ENCODE results near the gene CFAP73.

Gene CFAP73

DNA sequence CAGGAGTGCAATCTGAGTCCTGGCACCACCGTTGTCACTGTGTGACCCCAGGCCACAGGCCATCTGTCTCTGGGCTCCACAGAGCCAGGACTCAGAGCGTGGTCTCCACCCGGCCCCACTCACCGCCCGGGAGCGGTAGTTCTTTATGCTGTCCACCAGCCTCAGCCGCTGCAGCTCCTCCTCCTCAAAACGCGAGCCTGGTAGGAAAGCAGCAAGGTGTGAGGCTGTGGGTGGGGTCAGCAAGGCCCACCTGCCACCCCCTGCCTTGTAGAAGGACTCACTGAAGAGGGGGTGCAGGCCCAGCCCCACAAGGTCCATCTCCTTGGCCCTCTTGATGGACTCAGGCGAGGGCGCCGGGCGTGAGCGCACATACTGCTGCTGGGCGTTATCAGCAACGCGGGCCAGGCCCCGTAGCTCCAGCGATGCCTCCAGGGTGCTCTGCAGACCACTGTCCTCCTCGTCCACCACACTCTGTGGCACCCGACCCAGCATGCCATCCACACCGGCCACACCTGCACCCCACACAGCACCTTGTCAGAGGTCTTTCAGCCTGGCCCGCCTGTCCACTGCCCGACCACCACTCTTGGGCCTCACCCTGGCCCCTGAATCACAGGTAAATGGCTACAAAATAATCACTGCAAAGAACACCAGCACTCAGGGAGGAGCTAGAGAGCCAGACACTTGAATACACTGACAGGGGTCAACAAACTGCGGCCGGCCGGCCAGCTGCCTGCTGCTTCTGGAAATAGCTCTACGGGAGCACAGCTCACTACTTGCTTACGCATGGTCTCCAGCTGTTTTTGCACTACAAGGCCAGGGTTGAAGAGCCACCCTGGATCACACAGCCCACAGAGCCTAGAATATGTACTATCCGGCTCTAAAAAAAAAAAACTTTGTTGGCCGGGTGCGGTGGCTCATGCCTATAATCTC lies 16.3 kb downstream of the CFAP73 start:
- DNase-seq (ENCODE audit: low spot score) = no peak

DNA sequence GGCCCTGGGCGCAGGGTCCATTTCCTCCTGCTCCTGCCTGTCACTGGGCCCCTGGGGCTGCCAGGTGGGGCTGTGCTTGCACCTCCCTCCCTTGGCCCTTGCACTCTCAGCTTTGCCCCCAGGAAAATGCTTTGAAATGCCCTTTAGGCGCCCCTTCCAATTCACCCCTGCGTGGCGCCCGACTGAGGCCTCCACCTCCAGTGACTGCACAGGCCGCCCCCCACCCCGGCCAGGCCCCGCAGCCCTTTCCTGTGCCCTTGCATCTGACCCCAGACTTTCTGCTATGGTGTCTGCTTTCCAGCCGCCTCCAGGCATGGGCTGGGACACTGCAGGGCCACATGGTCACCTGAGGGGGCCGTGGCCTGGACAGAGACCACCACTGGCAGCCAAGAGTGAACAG lies 18.3 kb downstream of the CFAP73 start:
- no peak for DNase-seq (ENCODE audit: low spot score)

DNA sequence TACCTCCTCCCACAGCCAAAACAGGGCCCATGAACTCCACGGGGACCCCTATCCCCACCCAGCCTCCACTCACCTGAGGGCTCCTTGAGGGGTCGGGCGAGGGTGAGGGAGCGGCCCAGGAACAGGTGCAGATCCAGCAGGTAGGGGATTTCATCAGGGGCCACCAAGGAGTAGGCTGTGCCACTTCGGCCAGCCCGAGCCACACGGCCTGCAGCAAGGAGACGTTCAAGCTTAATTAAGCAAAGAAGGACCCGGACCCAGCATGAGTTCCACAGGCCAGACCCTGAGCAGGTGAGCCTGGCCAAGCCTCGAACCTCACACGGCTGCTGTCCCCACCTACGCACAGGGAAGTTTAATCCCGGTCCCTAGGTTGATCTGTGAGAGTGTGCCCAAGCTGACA lies 20.2 kb downstream of the CFAP73 start:
- no peak for DNase-seq (ENCODE audit: low spot score)

DNA sequence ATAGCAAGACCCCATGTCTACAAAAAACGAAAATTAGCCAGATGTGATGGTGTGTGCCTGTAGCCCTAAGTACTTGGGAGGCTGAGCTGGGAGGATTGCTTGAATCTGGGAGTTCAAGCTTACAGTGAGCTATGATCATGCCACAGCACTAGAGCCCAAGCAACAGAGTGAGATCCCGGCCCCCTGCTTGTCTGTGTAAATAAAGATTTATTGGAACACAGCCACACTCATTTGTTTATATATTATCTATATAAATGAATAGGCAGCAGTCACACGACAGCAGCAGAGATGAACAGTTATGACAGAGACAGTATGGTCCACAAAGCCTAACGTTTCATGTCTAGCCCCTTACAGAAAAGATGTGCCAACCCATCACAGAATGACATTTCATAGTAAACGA lies 20.9 kb downstream of the CFAP73 start:
- DNase-seq (ENCODE audit: low spot score) = no peak

DNA sequence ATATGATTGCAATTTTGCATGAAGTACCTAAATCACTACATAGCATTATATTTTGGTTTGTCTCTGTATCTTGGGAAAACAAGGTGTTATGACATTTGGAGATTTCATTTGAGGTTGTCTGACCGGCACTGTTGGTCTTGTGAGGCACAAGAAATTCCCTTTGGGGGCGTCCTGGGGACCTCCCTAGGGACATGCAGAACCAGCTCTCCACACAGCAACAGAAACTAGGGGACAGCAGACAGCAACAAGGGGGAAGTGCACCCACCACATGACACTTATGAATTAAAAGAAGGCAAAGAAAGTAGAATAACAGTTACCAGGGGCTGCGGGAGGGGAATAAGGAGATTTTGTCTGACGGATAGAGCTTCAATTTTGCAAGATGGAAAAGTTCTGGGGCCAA lies 21.4 kb downstream of the CFAP73 start:
- no peak for DNase-seq (ENCODE audit: low spot score)

DNA sequence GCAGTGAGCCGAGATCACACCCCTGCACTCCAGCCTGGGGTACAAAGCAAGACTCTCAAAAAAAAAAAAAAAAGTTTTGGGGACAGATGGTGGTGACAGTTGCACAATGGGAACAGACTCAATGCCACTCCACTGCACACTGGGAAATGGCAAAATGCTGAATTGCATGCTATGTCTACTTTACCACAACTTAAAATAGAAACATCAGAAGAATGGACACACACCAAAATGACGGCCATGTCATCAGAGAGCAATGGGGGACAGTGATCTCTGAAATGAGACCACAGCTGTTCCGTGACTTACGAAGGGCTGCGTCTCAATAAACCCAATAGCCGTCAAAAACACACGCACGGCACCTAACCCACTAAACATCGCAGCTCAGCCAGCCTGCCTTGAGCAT lies 22.0 kb downstream of the CFAP73 start:
- no peak for DNase-seq (ENCODE audit: low spot score)

DNA sequence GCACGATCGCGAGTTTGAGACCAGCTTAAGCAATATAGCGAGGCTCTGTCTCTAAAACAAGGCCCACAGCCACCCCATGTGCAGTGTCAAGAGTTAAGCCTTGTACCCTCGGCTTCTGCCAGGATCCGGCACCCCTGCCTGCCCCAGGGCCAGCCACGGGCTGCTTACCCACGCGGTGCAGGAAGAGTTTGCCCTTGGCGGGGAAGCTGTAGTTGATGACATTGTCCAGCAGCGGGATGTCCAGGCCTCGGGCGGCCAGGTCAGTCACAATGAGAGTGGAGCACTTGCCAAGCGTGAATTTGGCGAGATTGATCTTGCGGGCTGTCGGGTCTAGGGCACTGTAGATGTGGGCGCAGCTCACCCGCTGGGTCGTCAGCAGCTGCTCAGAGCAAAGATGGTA lies 22.7 kb downstream of the CFAP73 start:
- DNase-seq (ENCODE audit: low spot score) = no peak

DNA sequence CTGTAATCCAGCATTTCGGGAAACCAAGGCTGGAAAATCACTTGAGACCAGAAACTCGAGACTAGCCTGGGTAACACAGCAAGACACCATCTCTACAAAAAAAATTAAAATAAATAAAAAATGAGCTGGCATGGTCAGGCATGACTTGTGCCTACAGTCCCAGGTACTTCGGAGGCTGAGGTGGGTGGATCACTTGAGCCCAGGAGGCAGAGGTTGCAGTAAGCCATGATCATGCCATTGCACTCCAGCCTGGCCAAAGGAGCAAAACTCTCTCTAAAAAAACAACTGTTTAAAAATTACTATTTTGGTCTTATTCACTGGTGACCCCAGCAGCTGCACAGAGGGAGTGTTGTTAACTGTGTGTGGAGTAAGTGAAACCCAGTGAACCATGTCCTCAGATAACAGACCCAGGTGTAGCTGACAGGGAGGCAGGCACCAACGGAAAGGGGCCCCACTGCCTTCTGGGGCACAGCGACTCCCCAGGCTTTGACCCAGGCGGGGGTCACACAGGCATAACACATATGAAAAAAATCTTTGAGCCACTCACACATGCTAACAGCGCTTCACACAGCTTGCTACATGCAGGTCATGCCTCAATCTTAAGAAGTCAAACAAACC lies 23.7 kb downstream of the CFAP73 start:
- DNase-seq (ENCODE audit: low spot score) = no peak

DNA sequence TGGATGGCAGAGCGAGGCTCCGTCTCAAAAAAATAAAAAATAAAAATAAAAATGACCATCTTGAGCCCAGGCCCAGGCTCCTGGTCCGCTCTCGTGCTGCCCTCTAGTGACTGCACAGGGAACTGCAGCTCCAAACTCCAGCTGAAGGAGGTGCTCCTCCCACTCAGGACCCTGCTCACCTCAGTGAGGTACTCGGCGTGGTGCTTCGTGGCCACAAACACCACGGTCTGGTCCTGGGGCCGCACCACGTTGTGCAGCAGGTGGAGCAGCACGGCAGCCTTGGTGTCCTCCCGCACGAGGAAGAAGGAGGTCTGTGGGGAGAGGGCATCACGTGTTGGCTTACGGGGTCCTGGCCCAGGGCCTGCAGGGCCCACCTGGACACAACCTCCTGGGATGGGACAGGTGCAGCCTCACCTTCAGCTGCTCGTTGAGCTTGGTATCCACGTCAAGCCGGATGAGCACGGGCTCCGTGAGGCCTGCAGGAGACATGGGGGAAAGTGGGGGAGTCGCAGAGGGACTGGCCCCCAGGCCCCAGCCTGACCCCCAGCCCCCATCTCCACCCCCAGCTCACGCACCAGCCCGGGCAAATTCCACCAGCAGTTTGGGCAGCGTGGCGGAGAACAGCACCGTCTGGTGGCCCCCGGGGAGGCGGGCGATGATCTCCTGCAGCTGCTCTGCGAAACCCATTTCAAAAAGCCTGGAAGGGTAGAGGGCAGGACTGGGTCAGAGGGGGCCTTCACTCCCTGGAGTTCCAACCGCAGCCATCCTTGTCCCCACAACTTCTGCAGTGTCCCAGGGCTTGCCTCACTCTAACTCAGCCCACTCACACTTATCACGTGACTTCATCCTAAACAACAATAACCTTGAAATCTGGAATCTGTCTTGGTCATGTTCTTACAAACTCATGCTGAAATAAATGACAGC lies 25.2 kb downstream of the CFAP73 start:
- peak; percentile 78 for DNase-seq (ENCODE audit: low spot score)

DNA sequence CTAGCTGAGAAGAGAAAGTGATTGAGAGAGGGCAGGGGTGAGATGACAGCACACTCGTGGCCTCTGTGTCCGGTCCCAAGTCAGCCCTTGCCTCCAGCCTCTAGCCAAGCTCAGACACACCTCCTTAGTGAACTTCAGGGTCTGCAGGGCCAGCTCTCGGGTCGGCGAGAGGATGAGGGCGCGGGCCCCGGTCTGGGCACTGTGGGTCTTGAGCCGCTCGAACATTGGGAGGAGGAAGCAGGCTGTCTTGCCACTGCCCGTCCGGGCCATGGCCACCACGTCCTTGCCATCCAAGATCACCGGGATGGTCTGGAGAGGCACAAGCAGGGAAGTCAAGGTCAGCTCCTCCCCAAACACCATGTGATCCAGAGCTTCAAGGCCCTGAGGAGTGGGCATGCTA lies 29.5 kb downstream of the CFAP73 start:
- no peak for DNase-seq (ENCODE audit: low spot score)

DNA sequence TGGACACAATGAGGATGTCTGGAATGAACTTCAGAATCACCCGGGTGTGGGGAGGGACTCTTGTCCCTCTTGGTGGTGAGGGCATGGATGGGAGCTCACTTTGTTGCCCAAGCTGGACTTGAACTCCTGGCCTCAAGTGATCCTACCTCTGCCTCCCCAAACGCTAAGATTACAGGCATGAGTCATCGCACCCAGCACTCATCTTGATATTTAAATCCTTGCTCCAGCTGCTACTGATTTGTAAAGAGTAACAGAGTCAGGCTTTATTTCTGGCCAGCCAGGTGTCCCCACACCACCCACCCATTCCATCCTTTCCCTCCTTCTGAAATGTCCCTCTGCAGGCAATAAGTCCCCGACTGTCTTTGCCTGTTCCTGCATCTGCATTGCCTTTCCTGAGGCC lies 30.8 kb downstream of the CFAP73 start:
- DNase-seq (ENCODE audit: low spot score) = no peak

DNA sequence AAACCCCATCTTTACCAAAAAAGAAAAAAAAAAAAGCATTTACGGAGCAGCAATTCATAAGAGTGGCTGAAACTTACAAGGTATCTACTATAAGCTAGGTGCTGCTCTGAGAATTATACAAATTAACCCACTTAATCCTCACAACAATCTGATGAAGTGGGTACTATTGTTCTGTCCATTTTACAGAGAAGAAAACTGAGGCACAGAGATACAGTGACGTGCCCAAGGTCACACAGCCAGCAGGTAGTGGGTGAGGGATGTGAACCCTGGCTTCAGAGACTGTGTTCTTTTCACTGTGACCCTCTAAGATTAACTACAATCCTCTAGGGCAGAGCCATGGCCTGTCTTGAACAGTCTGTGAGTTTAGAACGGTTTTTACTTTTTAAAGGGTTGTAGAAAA lies 32.5 kb downstream of the CFAP73 start:
- no peak for DNase-seq (ENCODE audit: low spot score)

DNA sequence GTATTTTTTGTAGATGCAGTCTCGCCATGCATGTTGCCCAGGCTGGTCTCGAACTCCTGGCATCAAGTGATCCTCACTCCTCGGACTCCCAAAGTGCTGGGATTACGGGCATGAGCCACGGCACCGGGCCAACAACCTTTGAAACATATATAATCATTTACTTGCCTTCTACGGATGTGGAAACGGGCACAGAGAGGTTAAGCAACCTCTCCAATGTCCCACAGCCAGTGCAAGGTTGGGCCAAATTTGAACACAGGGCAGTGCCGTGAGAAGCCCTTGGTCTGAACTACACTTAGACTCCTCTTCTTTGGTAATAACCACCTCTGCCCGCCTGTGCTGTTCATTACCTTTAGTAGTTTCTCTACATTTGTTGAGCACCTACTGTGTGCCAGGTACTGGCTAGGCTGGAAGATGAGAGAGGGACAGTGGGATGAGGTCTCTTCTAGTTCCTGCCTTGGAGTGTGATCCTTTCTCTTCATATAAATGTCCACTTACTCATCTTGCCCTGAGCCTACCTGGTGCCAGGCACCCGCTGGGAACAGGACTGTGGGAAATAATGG lies 33.6 kb downstream of the CFAP73 start:
- no peak for DNase-seq (ENCODE audit: low spot score)

DNA sequence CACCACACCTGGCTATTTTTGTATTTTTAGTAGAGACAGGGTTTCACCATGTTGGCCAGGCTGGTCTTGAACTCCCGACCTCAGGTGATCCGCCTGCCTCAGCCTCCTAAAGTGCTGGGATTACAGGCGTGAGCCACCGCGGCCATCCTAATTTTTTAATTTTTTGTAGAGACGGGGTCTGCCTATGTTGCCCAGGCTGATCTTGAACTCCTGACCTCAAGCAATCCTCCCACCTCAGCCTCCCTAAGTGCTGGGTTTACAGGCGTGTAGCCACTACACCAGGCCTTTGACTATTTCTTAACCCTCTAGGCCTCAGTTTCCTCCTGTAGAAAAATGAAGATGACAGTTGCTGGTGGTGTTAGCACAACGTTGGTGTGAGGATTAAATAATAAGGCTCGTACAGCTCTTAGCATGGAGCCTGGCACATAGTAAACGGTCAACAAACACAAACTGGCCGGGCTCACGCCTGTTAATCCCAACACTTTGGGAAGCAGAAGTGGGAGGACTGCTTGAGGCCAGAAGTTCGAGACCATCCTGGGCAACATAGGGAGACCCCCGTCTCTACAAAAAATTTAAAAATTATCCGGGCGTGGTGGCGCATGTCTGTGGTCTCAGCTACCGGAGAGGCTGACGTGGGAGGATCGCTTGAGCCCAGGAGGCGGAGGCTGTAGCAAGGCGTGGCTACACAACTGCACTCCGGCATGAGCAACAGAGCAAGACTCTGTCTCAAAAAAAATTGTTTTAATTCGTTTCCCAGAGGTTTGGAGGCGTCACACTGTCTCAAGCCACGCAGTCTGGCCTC lies 34.8 kb downstream of the CFAP73 start:
- DNase-seq (ENCODE audit: low spot score) = no peak

DNA sequence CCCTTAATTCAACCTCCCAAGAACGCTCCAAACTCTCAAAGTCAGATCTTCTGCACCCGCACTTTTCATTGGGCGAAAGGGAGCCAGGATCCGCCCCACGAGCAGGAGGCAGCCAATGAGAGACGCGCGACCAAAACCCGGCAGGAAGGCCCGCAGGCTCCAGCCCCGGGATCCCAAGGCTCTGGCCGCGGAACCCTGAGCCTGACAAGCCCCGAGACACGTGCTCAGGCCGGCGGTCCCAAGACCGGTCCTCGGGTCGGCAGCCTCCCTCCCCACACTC lies 35.3 kb downstream of the CFAP73 start:
- peak; percentile 74 for DNase-seq (ENCODE audit: low spot score)

DNA sequence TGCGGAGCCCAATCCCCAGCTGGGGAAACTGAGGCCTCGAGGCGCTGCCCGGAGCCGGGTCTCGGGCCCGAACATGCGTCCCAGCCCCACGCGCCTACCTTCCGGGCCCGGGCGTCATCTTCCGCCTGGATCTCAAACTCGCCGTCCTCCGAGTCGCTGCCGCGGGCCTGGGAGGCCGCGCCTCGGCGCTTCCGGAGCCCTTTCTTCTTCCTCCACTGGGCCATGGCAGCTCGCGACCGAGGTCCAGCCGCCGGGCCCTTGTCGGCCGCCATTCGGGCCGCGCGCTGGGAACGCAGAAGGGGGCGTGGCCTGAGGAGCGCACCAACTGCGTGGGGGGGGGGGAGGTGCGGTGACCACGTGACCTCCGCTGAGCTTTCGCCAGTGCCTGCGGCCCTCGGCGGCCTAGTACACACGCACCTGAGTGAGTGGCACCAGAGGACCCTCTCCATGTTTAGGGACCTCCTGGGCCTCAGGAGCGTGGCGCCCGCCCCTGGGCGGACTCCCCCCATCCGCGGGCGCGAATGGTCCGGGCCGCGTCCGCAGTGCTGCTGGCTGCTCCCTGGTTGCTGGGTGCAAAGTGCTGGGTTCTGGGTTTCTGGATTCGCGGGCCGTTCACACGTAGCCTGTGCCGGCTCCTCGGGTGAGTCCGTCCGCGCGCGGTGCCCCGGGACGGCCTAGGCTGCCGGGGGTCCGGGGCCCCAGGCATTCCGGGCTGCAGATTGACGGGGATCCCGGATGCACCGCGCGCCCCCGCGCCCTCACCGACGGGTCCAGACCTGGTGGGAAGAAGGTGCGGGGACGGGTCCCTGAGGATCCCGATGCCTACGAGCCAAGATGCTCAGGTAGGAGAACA lies 35.9 kb downstream of the CFAP73 start, which contains the start of the genes DDX54 and RITA1:
Gene DDX54 (minus strand): TSS at position 299 of the 853 bp plus-strand sequence. CDS start 27 bp downstream, at position 272.
Gene RITA1 (plus strand): TSS at position 542 of the 853 bp plus-strand sequence. CDS start 1,026 bp downstream, outside the sequence.
- DNase-seq (ENCODE audit: low spot score) = peak; percentile 44

DNA sequence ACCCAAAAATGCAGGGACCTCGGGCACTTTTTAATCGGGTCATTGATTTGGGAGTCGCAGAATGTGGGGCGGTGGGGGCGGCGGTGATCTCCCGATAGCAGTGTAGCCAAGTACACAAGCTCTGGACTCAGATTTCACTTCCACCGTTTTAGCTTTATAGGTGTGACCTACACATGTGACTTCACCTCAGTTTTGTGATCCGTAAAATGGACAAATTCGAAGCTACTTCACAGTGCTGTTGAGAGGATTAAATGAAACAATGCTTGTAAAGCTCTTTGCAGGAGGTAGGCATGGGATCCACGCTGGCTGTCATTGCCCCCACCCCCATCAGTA lies 36.5 kb downstream of the CFAP73 start:
- DNase-seq (ENCODE audit: low spot score) = no peak

DNA sequence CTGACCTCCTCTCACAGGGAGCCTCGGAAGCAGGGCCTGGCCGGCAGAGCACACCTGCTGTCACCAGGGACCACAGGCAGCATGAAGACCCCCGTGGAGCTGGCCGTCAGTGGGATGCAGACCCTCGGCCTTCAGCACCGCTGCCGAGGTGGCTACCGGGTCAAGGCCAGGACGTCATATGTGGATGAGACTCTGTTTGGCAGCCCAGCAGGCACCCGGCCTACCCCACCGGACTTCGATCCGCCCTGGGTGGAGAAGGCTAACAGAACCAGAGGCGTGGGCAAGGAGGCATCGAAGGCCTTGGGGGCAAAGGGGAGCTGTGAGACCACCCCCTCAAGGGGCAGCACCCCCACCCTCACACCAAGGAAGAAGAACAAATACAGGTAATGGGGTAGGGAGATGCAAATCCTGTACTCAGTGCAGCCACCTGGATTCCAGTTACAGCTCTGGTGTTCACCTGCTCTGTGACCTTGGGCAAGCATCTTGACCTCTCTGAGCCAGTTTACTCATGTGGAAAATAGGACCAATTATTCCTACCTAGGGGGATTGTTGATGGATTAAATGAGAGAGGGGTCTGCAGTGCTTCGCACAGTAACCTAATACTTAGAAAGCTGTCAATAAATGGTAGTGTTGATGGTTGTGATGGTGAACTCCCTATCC lies 37.3 kb downstream of the CFAP73 start:
- DNase-seq (ENCODE audit: low spot score) = no peak

DNA sequence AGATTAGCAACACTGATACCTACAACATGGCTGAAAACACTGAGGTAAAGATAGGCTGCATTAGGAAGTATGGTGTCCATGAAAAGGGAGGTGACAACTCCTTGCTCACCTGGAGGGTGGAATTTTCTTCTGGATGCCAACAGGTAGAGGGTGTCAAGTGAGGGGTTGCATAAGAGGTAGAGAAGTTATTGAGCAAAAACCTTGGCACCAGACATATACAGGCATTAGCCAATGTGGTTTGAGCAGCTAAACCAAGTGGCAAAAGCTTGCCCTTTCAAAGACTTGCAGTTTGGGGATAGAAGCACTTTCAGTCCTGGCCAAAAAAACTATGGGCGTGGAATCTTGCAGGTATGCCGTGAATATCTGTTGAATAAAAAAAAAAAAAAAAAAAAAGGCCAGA lies 39.8 kb downstream of the CFAP73 start:
- DNase-seq (ENCODE audit: low spot score) = no peak

DNA sequence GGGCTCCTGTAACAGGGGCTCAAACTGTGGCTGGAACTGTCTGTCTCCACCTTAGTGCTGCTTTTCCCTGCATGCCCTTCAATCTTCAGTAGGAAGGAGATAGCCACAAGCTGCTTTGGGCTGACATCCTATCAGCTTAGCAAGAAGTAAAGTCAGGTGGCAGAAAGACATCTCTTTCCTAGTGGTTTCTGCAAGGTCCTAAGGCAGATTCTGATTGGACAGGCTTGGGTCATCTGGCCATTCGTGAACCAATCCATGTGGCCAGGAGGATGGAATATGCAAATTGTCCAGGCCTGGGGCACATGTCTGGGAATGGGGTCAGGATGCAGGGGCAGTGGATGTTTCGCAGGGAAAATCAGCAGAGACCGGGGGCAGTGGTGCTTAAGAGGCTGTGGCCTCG lies 41.2 kb downstream of the CFAP73 start:
- DNase-seq (ENCODE audit: low spot score) = peak; percentile 44

Data from COLO829 (cell line).